ENCODE data around the gene RANBP9.

DNA sequence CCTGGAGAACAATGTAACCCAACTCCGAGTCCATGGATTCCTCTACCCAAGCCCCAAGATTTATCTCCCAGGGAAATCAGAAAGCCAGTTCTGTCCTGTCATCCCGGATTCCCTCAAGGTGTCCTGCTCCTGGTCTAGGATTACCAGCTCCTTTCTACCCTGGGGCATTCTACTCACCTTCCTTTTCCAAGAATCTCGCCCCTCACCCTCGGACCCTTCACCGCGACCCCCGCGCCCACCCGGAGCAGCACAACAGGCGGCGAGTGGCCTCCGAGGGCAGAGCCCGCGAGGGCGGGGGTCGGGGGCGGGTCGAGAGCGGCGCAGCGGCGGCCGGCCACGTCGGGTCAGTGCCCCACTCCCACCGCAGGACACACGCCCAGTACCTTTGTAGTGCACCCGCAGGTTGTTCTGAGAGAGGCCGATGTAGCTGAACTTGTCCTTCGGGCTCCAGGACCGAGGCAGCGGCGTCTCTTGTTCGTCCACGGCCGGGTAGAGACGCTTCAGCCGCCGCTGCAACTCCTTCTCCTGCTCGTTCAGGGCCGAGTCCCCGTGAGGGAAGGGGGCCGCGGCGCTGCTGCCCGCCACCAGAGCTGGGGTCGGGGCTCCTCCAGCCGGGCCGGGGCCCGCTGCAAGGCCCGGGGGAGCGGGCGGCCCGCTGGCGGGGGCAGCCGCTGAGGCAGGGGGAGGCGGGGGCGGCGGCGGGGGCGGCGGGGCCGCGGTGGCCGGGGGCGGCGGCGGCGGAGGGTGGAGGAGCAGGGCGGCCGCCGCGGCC, 897 bp downstream of the RANBP9 start:
- TF ChIP-seq, protein P1, sequence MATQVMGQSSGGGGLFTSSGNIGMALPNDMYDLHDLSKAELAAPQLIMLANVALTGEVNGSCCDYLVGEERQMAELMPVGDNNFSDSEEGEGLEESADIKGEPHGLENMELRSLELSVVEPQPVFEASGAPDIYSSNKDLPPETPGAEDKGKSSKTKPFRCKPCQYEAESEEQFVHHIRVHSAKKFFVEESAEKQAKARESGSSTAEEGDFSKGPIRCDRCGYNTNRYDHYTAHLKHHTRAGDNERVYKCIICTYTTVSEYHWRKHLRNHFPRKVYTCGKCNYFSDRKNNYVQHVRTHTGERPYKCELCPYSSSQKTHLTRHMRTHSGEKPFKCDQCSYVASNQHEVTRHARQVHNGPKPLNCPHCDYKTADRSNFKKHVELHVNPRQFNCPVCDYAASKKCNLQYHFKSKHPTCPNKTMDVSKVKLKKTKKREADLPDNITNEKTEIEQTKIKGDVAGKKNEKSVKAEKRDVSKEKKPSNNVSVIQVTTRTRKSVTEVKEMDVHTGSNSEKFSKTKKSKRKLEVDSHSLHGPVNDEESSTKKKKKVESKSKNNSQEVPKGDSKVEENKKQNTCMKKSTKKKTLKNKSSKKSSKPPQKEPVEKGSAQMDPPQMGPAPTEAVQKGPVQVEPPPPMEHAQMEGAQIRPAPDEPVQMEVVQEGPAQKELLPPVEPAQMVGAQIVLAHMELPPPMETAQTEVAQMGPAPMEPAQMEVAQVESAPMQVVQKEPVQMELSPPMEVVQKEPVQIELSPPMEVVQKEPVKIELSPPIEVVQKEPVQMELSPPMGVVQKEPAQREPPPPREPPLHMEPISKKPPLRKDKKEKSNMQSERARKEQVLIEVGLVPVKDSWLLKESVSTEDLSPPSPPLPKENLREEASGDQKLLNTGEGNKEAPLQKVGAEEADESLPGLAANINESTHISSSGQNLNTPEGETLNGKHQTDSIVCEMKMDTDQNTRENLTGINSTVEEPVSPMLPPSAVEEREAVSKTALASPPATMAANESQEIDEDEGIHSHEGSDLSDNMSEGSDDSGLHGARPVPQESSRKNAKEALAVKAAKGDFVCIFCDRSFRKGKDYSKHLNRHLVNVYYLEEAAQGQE (IDR thresholded peaks at IDR 0.05; ENCODE audit: insufficient read depth in 1 of 2, low read depth in 2 of 2, low read length in 1 of 2): no peak
- no peak for TF ChIP-seq CTCF (IDR thresholded peaks at IDR 0.05)
- no peak for TF ChIP-seq TCF7L2 (IDR thresholded peaks at IDR 0.05; ENCODE audit: low read depth, low read length)
- TF ChIP-seq SIN3A (IDR thresholded peaks at IDR 0.05; ENCODE audit: borderline replicate concordance, insufficient read depth, low read depth, low read length): no peak

Measured in Panc1 (cell line).